Measurements from ENCODE around the gene GPR39.

DNA sequence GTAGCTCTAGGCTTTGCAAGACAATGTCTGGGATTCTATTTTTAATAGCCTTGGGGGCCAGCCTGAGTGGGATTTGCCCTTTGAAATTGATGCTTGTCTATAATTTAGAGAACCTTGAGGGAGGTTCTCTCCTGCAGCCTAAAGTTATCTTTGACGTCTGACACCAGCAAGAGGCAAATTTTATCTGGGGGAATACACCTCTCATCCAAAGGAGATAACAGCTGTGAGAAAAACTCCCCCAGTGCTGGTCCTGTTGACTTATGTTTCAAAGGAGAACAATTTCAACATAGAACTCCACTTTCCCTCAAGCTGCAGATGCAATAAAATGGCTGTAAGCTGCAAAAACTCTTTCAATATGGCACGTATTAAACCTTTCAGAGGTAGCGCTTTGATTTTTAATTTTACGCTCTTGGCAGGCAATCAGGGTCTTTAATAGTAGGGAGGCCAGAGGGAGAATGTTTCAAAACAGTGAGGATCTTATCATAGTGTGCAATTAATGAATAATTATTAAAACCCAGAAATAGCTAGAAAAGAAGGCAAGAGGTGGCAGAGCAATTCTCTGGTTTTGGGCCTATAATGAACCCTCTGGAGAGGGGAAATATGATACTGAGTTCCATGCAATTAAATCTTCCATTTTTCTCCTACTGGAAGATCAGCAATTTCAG, 191.0 kb downstream of the GPR39 start:
- TF ChIP-seq POLR2AphosphoS5 (IDR thresholded peaks at IDR 0.05) = no peak
- TF ChIP-seq CTCF (IDR thresholded peaks at IDR 0.05; ENCODE audit: poor library complexity, severe bottlenecking) = no peak
